Loucy (cell line): ENCODE results near the gene RANBP9.

Experiments
- EZH2phosphoT487 ChIP-seq: fragments of 200-600 bp; IDR thresholded peaks from 2 replicates; pipeline ENCODE4 v1.6.1; 2018; ENCODE audit warnings: antibody characterized with exemption, mild to moderate bottlenecking, moderate library complexity, borderline replicate concordance
- TF ChIP-seq, protein P1 (sequence below): fragments of 200-600 bp; sonication (generic); conservative IDR thresholded peaks from 2 replicates; pipeline ENCODE4 v1.5.1; 2014; ENCODE audit warnings: mild to moderate bottlenecking, antibody characterized with exemption, low read length

DNA sequence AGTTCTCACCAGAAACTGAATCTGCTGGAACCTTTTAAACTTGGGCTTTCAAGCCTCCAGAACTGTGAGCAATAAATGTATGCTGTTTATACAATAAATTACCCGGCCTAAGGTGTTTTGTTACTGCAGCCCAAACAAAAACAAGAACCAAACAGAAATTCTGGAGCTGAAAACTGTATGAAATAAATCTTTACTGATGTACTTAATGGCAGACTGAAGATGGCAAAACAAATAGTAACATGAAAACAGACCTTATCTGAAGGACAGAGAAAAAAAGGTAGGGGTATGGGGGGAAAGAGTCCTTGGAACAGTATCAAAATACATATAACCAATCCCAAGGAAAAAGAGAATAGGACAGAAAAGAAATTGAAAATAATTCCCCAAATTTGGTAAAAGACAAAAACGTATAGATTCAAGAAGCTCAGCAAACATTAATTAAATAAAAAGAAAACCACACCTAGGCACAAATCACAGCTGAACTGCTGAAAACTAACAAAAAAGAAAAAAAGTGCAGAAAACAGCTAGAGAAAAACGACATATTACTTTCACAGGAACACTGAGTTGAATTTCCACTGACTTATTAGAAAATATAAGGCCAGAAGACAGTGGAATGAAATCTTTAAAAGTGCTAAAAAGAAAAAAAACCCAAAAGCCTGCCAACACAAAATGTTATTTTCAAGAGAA lies 48.8 kb downstream of the RANBP9 start:
- TF ChIP-seq, protein P1, sequence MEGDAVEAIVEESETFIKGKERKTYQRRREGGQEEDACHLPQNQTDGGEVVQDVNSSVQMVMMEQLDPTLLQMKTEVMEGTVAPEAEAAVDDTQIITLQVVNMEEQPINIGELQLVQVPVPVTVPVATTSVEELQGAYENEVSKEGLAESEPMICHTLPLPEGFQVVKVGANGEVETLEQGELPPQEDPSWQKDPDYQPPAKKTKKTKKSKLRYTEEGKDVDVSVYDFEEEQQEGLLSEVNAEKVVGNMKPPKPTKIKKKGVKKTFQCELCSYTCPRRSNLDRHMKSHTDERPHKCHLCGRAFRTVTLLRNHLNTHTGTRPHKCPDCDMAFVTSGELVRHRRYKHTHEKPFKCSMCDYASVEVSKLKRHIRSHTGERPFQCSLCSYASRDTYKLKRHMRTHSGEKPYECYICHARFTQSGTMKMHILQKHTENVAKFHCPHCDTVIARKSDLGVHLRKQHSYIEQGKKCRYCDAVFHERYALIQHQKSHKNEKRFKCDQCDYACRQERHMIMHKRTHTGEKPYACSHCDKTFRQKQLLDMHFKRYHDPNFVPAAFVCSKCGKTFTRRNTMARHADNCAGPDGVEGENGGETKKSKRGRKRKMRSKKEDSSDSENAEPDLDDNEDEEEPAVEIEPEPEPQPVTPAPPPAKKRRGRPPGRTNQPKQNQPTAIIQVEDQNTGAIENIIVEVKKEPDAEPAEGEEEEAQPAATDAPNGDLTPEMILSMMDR: no peak
- TF ChIP-seq EZH2phosphoT487: no peak
